Large intestine (tissue), 3 donors: ENCODE measurements around the gene NRAP. TPM values are rescaled to one million over a fixed set of nuclear protein-coding genes. Genes with fewer than 3 reads are reported as not detected.
A peak's percentile ranks its signal among the peaks of the same experiment; 100 is the strongest.

Experiments used
- DNase-seq, 2 donors: peaks; one replicate each; pipeline versions ENCODE4 v3.0.0 to v3.0.0-alpha.2; 2013
- H3K27ac ChIP-seq: one replicate; pipeline ENCODE4 v1.5.1; 2013; ENCODE audit warnings: low read length
- H3K27me3 ChIP-seq: 2 replicates; pipeline ENCODE4 v1.6.1; 2013; ENCODE audit warnings: low read length; ENCODE audit not compliant: control insufficient read depth, insufficient read depth
- H3K36me3 ChIP-seq: 2 replicates; pipeline ENCODE4 v1.6.1; 2013; ENCODE audit warnings: low read length; ENCODE audit not compliant: control insufficient read depth, insufficient read depth
- H3K4me1 ChIP-seq: one replicate; pipeline ENCODE4 v1.6.1; 2013; ENCODE audit warnings: low read length; ENCODE audit not compliant: control insufficient read depth, insufficient read depth
- H3K4me3 ChIP-seq: one replicate; pipeline ENCODE4 v1.5.1; 2013; ENCODE audit warnings: low read length
- H3K9me3 ChIP-seq: one replicate; pipeline ENCODE4 v1.6.1; 2013; ENCODE audit warnings: mild to moderate bottlenecking, low read depth, low read length, moderate library complexity; ENCODE audit not compliant: control insufficient read depth
- WGBS: methylation state at CpG from one replicate; pipeline ENCODE4 v1.1.5; 2013; ENCODE audit warnings: low lambda C conversion rate; ENCODE audit not compliant: insufficient coverage; 5-methylcytosine and 5-hydroxymethylcytosine counted together
- polyA plus RNA-seq: library from polyadenylated mRNA; unstranded; fragments of 120-200 nt; gene quantifications from one replicate; pipeline ENCODE4 v1.2.1, GENCODE V29; 2013

NRAP gene
- polyA plus RNA-seq, 1 donor, result 0.06 TPM

DNA sequence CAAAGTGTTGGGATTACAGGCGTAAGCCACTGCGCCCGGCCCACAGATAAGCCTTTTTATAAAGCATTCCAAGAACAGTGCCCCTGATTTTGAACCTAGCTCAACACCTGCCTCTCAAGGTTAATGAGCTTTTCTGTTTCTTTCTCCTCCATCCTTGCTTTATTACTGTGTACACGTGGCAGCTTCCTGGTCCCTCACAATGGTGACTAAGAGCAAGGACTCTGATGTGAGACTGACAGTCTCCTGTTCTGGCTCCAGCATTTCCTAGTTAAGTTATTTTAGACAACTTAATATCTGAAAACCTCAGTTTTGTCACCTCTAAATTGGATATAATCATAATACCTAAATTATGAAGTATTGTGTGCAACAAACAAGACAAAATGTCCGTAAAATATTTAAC lies 101.1 kb downstream of the NRAP start:
- WGBS, result 58% methylated on average over 2 of the region's 5 CpGs
- Histone ChIP-seq H3K27me3 (no peaks in the 10 kb centered on the region), H3K36me3 (no peaks in the 10 kb centered on the region), H3K4me3 (no peak overlapping the region), H3K9me3 (no peaks in the 10 kb centered on the region), H3K4me1 (peaks cover 17% of the 10 kb centered on the region), H3K27ac (no peak overlapping the region)
- DNase-seq, result peak in 1 of 2 donors; percentile 55

GRCh38 chr10:113562069-113562468 lies 101.8 kb downstream of the NRAP start:
- peak in 1 of 2 donors; percentile 57 for DNase-seq
- Histone ChIP-seq H3K36me3 (no peaks in the 10 kb centered on the region), H3K4me3 (no peak overlapping the region), H3K4me1 (peaks cover 18% of the 10 kb centered on the region), H3K9me3 (no peaks in the 10 kb centered on the region), H3K27me3 (no peaks in the 10 kb centered on the region), H3K27ac (peak overlapping the region; percentile 36)
- WGBS, result no CpG with 5 or more reads among the region's 6 CpGs

DNA sequence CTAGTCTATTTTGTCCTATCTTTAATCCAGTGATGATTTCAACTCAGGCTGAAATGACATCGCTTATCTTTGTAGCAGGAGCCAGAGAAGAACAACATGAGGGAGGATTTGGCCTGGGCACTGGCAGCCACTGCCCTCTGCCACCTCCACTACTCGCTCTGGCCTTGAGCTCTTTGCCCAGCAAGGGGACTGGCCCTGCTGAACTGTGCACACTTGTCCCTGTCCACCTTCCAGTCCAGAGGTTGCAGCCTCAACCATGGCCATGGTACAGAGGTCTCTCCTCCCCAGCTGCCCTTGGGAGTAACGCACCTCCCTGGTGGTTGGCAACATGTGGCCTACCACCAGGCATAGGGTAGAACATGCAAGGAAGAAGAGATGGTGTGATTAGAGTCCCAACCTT lies 102.6 kb downstream of the NRAP start:
- H3K27me3 ChIP-seq, result no peaks in the 10 kb centered on the region
- DNase-seq, result no peak
- H3K36me3 ChIP-seq, result no peaks in the 10 kb centered on the region
- no peaks in the 10 kb centered on the region for H3K9me3 ChIP-seq
- no CpG with 5 or more reads among the region's 3 CpGs for WGBS
- no peak overlapping the region for H3K27ac ChIP-seq
- H3K4me3 ChIP-seq, result no peak overlapping the region
- H3K4me1 ChIP-seq, result peaks cover 24% of the 10 kb centered on the region

- WGBS, result no CpG with 5 or more reads among the region's 5 CpGs
Observed at GRCh38 chr10:113560071-113560470, 103.8 kb downstream of the NRAP start.

DNA sequence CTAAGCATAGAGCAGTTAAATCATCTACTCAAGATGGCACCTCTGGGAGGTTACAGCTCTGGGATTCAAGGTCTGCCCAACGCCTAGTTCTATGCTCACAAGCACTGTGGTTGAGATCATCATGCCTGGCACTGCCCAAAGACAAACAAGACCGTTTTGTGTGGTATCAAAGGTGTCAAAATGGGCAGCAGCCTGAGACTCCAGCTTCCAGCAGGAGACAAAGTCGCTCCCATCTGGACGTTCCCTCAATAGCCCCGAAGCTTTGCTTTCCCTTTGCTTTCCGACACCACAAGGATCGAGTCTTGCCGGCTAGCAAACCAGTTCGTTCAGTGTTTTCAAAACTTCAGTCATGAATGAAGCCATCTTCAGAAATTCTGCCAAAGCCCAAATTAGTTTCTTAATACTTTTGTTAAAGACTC lies 105.9 kb downstream of the NRAP start:
- H3K4me3 ChIP-seq, result no peak overlapping the region
- no peak overlapping the region for H3K27ac ChIP-seq
- no peaks in the 10 kb centered on the region for H3K9me3 ChIP-seq
- DNase-seq, result no peak
- H3K4me1 ChIP-seq, result peaks cover 40% of the 10 kb centered on the region
- H3K36me3 ChIP-seq, result no peaks in the 10 kb centered on the region
- WGBS, result 71% methylated on average over 3 of the region's 9 CpGs
- H3K27me3 ChIP-seq, result no peaks in the 10 kb centered on the region

More at GRCh38 chr10:113560071-113560470, 103.8 kb downstream of the NRAP start:
- Histone ChIP-seq H3K4me1 (peaks cover 35% of the 10 kb centered on the region), H3K27ac (no peak overlapping the region), H3K9me3 (no peaks in the 10 kb centered on the region), H3K27me3 (no peaks in the 10 kb centered on the region), H3K4me3 (no peak overlapping the region), H3K36me3 (no peaks in the 10 kb centered on the region)
- DNase-seq, result no peak

GRCh38 chr10:113557424-113557862 lies 106.4 kb downstream of the NRAP start:
- H3K36me3 ChIP-seq, result no peaks in the 10 kb centered on the region
- H3K27me3 ChIP-seq, result no peaks in the 10 kb centered on the region
- no peaks in the 10 kb centered on the region for H3K9me3 ChIP-seq
- no peak for DNase-seq
- H3K27ac ChIP-seq, result no peak overlapping the region
- no peak overlapping the region for H3K4me3 ChIP-seq
- 77% methylated on average over 2 of the region's 9 CpGs for WGBS
- peaks cover 37% of the 10 kb centered on the region for H3K4me1 ChIP-seq

DNA sequence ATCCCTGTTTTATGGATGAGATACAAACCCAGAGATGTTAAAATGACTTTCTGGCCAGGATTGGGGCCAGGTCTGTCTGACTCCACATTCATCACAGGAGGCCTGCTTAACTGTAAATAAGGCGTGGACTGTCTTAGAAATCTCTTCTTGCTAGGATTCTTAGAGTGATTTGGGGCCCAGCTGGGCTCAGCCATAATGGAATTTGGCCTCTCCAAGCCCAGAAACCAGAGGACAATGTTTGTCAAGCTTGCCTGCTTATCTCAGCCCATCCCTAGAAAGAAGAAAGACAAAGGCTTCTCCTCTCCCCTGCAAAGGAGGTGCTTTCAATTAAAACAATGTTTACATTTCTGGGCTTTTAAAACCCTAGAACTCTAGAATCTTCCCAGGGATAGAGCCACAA lies 108.1 kb downstream of the NRAP start:
- no peaks in the 10 kb centered on the region for H3K27me3 ChIP-seq
- H3K36me3 ChIP-seq, result no peaks in the 10 kb centered on the region
- WGBS, result no CpG with 5 or more reads among the region's 1 CpG
- no peak overlapping the region for H3K4me3 ChIP-seq
- peak in 1 of 2 donors; percentile 65 for DNase-seq
- no peaks in the 10 kb centered on the region for H3K9me3 ChIP-seq
- H3K27ac ChIP-seq, result peak overlapping the region; percentile 71
- peaks cover 36% of the 10 kb centered on the region for H3K4me1 ChIP-seq

GRCh38 chr10:113555245-113555644 lies 108.6 kb downstream of the NRAP start:
- Histone ChIP-seq H3K36me3 (no peaks in the 10 kb centered on the region), H3K4me1 (peaks cover 36% of the 10 kb centered on the region), H3K4me3 (no peak overlapping the region), H3K27ac (peak overlapping the region; percentile 71), H3K27me3 (no peaks in the 10 kb centered on the region), H3K9me3 (no peaks in the 10 kb centered on the region)
- no CpG with 5 or more reads among the region's 3 CpGs for WGBS
- peak in 1 of 2 donors; percentile 39 for DNase-seq

GRCh38 chr10:113554214-113554613 lies 109.6 kb downstream of the NRAP start:
- no peaks in the 10 kb centered on the region for H3K9me3 ChIP-seq
- H3K4me1 ChIP-seq, result peaks cover 36% of the 10 kb centered on the region
- no peaks in the 10 kb centered on the region for H3K36me3 ChIP-seq
- H3K27me3 ChIP-seq, result no peaks in the 10 kb centered on the region
- H3K4me3 ChIP-seq, result peak overlapping the region; percentile 33
- H3K27ac ChIP-seq, result peak overlapping the region; percentile 71
- DNase-seq, result no peak
- 40% methylated on average over 1 of the region's 5 CpGs for WGBS

GRCh38 chr10:113553149-113553548 lies 110.7 kb downstream of the NRAP start:
- Histone ChIP-seq H3K36me3 (no peaks in the 10 kb centered on the region), H3K27me3 (no peaks in the 10 kb centered on the region), H3K4me1 (peaks cover 36% of the 10 kb centered on the region), H3K27ac (peak overlapping the region; percentile 55), H3K4me3 (peak overlapping the region; percentile 33), H3K9me3 (no peaks in the 10 kb centered on the region)
- WGBS, result no CpG with 5 or more reads among the region's 2 CpGs
- peak in 1 of 2 donors; percentile 60 for DNase-seq

GRCh38 chr10:113552701-113553100 lies 111.1 kb downstream of the NRAP start, which contains the start of gene HABP2:
Gene HABP2 (plus strand): TSS chr10:113553053. CDS start chr10:113553122, 69 bp downstream.
- H3K36me3 ChIP-seq, result no peaks in the 10 kb centered on the region
- no peaks in the 10 kb centered on the region for H3K27me3 ChIP-seq
- peak in 1 of 2 donors; percentile 70 for DNase-seq
- peaks cover 36% of the 10 kb centered on the region for H3K4me1 ChIP-seq
- no peaks in the 10 kb centered on the region for H3K9me3 ChIP-seq
- WGBS, result no CpG with 5 or more reads among the region's 3 CpGs
- H3K4me3 ChIP-seq, result peak within 1 kb of the TSS; percentile 33
- H3K27ac ChIP-seq, result peak within 1 kb of the TSS; percentile 71
